ENCODE data around the gene AKR1D1. TPM values are rescaled to one million over a fixed set of nuclear protein-coding genes. Genes with fewer than 3 reads are reported as not detected.
"Not testable (repeated sequence)": the region's sequence is repeated elsewhere in the genome, so short reads cannot be mapped to it uniquely, and the experiment has no call there.

AKR1D1 gene
- total RNA-seq, 1 donor, result not detected

GRCh38 chr7:138033241-138033640 lies 43.0 kb upstream of the AKR1D1 start:
- TF ChIP-seq, protein P1, sequence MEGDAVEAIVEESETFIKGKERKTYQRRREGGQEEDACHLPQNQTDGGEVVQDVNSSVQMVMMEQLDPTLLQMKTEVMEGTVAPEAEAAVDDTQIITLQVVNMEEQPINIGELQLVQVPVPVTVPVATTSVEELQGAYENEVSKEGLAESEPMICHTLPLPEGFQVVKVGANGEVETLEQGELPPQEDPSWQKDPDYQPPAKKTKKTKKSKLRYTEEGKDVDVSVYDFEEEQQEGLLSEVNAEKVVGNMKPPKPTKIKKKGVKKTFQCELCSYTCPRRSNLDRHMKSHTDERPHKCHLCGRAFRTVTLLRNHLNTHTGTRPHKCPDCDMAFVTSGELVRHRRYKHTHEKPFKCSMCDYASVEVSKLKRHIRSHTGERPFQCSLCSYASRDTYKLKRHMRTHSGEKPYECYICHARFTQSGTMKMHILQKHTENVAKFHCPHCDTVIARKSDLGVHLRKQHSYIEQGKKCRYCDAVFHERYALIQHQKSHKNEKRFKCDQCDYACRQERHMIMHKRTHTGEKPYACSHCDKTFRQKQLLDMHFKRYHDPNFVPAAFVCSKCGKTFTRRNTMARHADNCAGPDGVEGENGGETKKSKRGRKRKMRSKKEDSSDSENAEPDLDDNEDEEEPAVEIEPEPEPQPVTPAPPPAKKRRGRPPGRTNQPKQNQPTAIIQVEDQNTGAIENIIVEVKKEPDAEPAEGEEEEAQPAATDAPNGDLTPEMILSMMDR (IDR thresholded peaks at IDR 0.05; ENCODE audit: insufficient read depth, low read depth, low read length), result no peak
- DNase-seq (ENCODE audit: low read depth), result no peak

DNA sequence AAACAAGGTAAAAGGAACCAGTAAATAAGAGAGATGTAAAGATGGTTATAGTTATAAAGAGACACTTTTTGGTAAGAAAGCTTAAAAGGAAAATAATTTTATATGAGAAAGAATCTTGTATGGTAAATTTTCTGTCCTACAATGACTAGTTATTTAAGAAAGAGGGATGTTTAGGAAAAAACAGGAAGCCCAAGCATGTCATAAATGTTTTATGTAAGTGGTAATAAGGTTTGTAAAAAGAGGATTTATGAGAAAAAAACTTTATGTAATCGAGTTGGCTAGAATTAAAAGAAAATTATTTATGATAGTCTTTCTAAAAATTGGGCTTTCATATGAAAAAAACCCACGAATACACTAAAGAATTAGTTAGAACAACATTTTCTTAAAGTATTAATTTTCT lies 40.1 kb upstream of the AKR1D1 start:
- TF ChIP-seq, protein P1 (IDR thresholded peaks at IDR 0.05; ENCODE audit: insufficient read depth, low read depth, low read length), result no peak

More at GRCh38 chr7:138033241-138033640, 43.0 kb upstream of the AKR1D1 start:
- H3K4me3 ChIP-seq (ENCODE audit: low read depth, low read length), result no peak overlapping the region

DNA sequence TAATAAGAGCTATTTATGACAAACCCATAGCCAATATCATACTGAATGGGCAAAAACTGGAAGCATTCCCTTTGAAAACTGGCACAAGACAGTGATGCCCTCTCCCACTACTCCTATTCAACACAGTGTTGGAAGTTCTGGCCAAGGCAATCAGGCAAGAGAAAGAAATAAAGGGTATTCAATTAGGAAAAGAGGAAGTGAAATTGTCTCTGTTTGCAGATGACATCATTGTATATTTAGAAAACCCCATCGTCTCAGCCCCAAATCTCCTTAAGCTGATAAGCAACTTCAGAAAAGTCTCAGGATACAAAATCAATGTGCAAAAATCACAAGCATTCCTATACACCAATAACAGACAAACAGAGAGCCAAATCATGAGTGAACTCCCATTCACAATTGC lies 36.2 kb upstream of the AKR1D1 start:
- H3K4me3 ChIP-seq (ENCODE audit: low read depth, low read length); DNase-seq (ENCODE audit: low read depth): not testable (repeated sequence)

More for the DNA sequence above, 40.1 kb upstream of the AKR1D1 start:
- no peak for DNase-seq (ENCODE audit: low read depth)
- no peak overlapping the region for H3K4me3 ChIP-seq (ENCODE audit: low read depth, low read length)

GRCh38 chr7:138044897-138045296 lies 31.4 kb upstream of the AKR1D1 start:
- no peak overlapping the region for H3K4me3 ChIP-seq (ENCODE audit: low read depth, low read length)
- DNase-seq (ENCODE audit: low read depth), result no peak
- TF ChIP-seq, protein P1 (IDR thresholded peaks at IDR 0.05; ENCODE audit: insufficient read depth, low read depth, low read length), result no peak

GRCh38 chr7:138047907-138048306 lies 28.4 kb upstream of the AKR1D1 start:
- TF ChIP-seq, protein P1 (IDR thresholded peaks at IDR 0.05; ENCODE audit: insufficient read depth, low read depth, low read length), result no peak
- DNase-seq (ENCODE audit: low read depth), result no peak

GRCh38 chr7:138049505-138050116 lies 26.6 kb upstream of the AKR1D1 start:
- TF ChIP-seq, protein P1 (IDR thresholded peaks at IDR 0.05; ENCODE audit: insufficient read depth, low read depth, low read length), result no peak
- no peak for DNase-seq (ENCODE audit: low read depth)
- H3K4me3 ChIP-seq (ENCODE audit: low read depth, low read length), result no peak overlapping the region

More at GRCh38 chr7:138047907-138048306, 28.4 kb upstream of the AKR1D1 start:
- no peak overlapping the region for H3K4me3 ChIP-seq (ENCODE audit: low read depth, low read length)

- DNase-seq (ENCODE audit: low read depth); H3K4me3 ChIP-seq (ENCODE audit: low read depth, low read length): not testable (repeated sequence)
Observed at GRCh38 chr7:138051712-138052247, 24.5 kb upstream of the AKR1D1 start.

DNA sequence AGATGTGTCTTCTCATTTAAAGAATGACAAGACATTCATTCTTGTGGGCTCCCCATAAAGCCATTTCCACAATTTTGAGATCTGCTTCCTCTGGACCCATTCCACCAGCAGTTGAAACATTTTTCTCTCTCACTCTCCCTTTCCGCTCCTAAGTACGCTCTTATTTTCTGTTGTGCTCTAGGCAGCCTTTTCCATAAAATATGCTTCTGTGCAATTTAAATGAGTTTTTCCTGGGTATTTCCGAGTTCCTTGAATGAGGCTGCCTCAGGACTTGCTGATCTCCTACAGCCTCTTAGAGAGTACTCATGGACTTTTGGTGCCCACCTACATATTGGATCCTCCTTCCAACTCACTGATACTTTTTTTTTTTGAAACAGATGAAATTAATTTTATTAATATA lies 23.6 kb upstream of the AKR1D1 start:
- DNase-seq (ENCODE audit: low read depth), result no peak
- TF ChIP-seq, protein P1 (IDR thresholded peaks at IDR 0.05; ENCODE audit: insufficient read depth, low read depth, low read length), result no peak
- H3K4me3 ChIP-seq (ENCODE audit: low read depth, low read length), result no peak overlapping the region

DNA sequence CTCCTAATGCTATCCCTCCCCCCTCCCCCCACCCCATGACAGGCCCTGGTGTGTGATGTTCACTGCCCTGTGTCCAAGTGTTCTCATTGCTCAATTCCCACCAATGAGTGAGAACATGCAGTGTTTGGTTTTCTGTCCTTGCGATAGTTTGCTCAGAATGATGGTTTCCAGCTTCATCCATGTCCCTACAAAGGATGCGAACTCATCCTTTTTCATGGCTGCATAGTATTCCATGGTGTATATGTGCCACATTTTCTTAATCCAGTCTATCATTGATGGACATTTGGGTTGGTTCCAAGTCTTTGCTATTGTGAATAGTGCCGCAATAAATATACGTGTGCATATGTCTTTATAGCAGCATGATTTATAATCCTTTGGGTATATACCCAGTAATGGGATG lies 20.6 kb upstream of the AKR1D1 start:
- not testable (repeated sequence) for DNase-seq (ENCODE audit: low read depth); H3K4me3 ChIP-seq (ENCODE audit: low read depth, low read length)

Data from fibroblast of villous mesenchyme (primary cell).